Upper lobe of left lung (tissue), 4 donors: ENCODE measurements around the gene DUT.

Experiments
- CTCF ChIP-seq, 6 experiments: fragments of 450-650 bp in 4 of 6; fragments of 200-600 bp in 2 of 6; sonication (generic) in 2 of 6; IDR thresholded peaks; one replicate each; pipeline ENCODE4 v1.5.1; 2016 to 2019; ENCODE audit warnings: antibody characterized with exemption in 6 of 6
- POLR2A ChIP-seq, 4 donors: fragments of 450-650 bp; IDR thresholded peaks; one replicate each; pipeline ENCODE4 v1.5.1; 2016 to 2017; ENCODE audit warnings: antibody characterized with exemption in 4 of 4, mild to moderate bottlenecking in 2 of 4

DNA sequence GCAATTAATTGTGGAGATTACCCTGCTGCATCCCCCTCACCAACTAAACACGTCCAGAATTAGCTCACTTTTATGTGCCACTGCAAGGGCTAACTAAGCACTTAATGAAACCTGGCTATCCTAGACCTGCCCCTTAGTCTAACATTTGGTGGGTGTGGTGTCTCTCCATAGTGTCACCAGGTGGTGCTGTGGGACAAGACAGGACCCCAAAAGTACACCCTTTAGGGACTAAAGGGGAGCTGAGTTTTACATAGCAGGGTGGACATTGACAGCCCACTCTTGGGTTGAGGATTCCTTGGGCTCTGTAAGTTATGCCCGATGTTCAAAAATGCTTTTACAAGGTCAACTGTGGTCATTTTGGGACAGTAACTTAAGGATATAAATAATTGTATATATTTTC, 5.7 kb downstream of the DUT start:
- no peak for TF ChIP-seq CTCF (IDR thresholded peaks at IDR 0.05)
- TF ChIP-seq POLR2A (IDR thresholded peaks at IDR 0.05), result no peak
